Hematopoietic multipotent progenitor cell treated with erythropoietin and hydrocortisone succinate and interleukin-3 and kit ligand, for 4 days (in vitro differentiated cells): ENCODE data around the gene ZNF592.

Source experiments
- DNase-seq: peaks from one replicate; pipeline ENCODE4 v3.0.0-alpha.2; 2015

Gene ZNF592

DNA sequence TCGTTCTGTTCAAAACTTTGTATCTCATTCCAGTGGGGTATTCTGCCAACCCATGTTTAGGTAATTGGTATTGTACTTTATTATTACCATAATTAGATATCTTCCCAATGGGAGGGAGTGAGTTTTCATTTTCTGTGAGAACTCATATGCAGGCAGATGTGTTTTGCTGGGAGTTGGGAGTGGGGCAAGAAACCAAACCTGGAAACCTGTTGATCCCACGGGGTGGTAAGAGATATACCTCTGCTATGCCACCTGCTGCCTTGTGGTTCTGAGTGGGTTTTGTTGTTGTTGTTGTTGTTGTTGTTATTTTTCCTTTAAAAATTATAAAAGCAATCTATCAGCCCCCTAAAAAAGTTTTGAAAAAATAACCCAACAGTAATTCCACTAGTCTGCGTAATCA, 32.1 kb downstream of the ZNF592 start:
- DNase-seq = no peak

DNA sequence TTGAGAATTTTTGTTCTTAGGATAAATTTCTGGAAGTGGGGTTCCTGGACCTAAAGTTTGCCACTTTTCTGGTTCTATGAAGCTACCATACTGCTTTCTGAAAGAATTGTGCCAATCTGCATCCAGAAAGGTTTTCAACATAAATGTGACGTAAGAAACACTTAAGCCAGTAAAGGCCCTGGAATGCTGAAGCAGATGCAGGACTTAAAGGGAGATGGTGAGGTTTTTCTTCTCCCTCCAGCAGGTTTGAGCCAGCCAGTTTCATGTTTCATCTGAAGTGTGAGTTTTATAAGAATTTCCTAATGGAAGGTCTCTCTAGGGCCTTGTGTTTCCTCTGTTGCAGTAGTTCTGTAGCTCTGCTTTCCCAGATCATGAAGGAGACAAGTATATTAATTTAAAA, 33.1 kb downstream of the ZNF592 start:
- no peak for DNase-seq

DNA sequence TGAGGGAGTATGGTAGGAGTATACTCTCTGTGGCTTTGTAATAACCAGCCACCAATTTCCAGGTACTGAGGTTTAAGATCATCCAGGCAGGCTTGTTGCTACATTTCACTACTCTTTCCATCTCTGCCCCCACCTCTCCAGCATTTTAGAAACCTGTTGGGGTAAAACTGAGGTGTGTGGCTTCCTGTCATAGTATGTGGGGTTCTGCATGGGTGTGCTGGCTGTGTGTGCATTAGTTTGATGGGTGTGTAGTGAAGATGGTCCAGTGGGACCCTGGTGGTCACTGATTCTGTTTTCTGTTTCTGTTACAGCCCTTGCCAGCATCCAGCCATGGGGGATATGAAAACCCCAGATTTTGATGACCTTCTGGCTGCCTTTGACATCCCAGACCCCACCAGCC, 34.0 kb downstream of the ZNF592 start:
- DNase-seq = no peak

DNA sequence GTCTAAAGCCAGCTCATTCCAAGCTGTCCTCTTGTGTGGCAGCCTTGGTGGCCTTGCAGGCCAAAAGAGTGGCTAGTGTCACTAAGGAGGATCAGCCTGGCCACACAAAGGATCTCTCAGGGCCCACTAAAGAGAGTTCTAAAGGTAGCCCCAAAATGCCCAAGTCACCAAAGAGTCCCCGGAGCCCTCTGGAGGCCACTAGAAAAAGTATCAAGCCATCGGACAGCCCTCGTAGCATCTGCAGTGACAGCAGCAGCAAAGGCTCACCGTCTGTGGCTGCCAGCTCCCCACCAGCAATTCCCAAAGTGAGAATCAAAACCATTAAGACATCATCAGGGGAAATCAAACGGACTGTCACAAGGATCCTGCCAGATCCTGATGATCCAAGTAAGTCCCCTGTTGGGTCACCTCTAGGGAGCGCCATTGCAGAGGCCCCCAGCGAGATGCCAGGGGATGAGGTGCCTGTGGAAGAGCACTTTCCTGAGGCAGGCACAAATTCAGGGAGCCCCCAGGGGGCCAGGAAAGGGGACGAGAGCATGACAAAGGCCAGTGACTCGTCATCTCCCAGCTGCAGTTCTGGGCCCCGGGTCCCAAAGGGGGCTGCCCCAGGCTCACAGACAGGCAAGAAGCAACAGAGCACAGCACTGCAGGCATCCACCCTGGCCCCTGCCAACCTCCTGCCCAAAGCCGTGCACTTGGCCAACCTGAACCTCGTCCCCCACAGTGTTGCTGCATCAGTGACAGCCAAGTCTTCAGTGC, 35.3 kb downstream of the ZNF592 start:
- DNase-seq = no peak

- DNase-seq = peak; percentile 36
Measured at GRCh38 chr15:84784262-84784661, 35.9 kb downstream of the ZNF592 start.

DNA sequence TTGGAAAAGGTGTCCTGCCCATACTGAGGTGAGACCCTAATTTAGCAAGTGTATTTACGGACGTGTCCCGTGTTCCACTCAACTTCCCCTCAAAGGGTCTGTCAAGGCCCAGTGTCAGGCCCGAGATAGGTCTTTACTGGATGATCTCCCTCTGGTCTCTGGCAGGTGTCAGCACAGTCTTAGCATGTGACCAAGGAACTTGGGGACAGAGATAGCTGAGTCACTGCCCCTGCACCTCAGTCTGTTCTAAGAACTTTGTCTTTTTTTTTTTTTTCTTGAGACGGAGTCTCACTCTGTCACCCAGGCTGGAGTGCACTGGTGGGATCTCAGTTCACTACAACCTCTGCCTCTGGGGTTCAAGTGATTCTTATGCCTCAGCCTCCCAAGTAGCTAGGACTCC, 36.7 kb downstream of the ZNF592 start:
- DNase-seq = no peak

DNA sequence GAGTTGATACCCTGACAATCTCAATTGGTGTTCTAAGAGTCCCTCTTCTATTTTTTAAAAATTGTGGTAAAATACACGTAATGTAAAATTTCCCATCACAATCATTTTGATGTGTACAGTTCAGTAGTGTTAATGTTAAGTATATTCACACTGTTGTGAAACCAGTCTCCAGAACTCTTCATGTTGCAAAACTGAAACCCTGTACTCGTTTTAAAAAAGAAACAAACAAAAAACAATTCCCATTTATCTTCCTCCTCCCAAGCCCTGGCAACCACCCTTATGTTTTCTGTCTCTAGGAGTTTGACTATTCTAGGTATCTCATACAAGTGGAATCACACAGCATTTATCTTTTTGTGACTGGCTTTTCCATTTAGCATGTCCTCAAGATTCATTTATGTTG, 40.1 kb downstream of the ZNF592 start:
- no peak for DNase-seq

GRCh38 chr15:84789762-84790161, 41.4 kb downstream of the ZNF592 start:
- no peak for DNase-seq

DNA sequence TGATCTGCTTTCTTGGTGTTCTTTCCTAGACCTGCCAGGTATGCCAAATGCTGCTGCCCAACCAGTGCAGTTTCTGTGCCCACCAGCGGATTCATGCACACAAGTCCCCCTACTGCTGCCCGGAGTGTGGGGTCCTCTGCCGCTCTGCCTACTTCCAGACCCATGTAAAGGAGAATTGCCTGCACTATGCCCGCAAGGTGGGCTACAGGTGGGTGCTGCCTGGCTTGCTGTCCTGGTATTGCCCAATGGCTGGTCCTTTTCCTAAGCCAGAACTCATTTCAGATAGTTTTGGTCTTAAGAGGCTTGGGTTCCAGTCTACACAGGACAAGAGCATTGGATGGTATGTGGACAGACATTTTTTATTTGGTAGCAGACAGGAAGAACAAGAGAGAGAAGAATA, 42.3 kb downstream of the ZNF592 start:
- DNase-seq = no peak

DNA sequence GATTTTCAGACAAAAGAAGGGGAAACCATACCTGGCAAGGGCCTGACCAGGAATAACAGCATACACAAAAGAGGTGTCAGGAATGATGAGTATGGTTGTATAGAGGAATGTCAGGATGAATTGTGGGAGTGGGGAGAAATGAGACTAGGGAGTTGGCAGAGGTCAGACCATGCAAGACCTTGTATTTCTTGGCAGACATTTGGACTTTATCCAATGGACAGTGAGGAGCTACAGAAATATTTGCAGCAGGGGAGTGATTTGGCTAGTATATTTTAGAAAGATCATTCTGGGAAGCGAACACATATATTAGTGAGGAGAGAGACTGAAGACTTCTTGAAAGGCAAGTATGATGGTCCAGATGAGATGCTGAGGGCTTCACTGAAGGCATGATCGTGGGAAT, 43.4 kb downstream of the ZNF592 start:
- no peak for DNase-seq

DNA sequence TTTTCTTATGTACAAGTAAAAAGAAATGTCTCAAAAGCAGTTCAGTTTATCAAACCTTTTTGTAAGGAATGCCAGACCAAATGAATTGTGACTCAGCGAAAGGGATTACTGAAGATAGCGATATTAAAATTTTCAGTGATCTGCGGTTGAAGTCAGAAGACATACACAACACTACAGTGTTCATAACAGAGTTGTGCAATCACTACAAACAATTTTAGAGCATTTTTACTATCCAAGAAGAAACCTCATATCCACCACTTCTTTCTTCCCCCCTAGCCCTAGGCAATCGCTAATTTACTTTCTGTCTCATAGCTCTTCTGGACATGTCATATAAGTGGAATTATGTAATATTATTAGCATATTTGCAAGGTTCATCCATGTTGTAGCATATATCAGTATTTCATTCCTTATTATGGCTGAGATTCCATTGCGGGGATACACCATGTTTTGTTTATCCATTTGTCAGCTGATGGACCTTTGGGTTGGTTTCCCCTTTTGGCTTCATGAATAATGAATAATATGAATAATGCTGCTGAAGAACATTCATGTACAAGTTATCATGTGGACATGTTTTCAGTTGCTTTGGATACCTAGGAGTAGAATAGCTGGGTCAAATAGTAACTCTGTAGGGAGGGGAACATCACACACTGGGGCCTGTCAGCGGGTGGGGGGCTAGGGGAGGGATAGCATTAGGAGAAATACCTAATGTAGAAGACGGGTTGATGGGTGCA, 45.2 kb downstream of the ZNF592 start:
- no peak for DNase-seq

- DNase-seq = no peak
Measured at GRCh38 chr15:84794162-84794547, 45.8 kb downstream of the ZNF592 start.

- no peak for DNase-seq
Measured at GRCh38 chr15:84795186-84795585, 46.8 kb downstream of the ZNF592 start.

- no peak for DNase-seq
Measured at GRCh38 chr15:84797212-84797611, 48.8 kb downstream of the ZNF592 start.

DNA sequence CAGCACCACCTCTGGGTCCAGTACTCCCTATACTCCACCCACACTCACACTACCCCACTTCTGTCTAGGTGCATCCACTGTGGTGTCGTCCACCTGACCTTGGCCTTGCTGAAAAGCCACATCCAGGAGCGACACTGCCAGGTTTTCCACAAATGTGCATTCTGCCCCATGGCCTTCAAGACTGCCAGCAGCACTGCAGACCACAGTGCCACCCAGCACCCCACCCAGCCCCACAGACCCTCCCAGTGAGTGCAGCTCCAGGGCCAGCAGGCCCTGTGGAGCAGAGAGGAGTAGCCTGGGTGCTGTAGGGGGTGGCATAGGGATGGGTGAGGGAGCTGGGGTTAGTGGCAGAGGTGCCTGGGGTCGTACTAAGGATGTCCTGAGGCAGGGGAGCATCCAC, 49.4 kb downstream of the ZNF592 start:
- DNase-seq = no peak

DNA sequence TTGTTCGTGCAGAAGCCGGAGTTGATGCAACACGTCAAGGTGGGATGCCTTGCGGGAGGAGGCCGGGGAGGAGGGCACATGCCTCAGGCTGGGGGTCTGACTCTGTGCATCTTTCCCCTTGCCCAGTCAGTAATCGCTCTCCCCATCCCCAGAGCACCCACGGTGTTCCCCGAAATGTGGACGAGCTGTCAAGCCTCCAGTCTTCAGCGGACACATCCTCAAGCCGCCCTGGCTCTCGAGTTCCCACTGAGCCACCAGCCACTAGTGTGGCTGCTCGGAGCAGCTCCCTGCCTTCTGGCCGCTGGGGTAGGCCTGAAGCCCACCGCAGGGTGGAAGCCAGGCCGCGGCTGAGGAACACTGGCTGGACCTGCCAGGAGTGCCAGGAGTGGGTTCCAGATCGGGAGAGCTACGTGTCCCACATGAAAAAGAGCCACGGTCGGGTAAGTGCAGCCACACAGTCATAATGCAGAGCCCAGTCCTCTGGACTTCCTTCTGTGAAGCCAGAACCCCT, 50.1 kb downstream of the ZNF592 start:
- no peak for DNase-seq

GRCh38 chr15:84799511-84800187, 51.3 kb downstream of the ZNF592 start:
- DNase-seq = no peak

- no peak for DNase-seq
Measured at GRCh38 chr15:84800365-84800806, 52.0 kb downstream of the ZNF592 start.

GRCh38 chr15:84804005-84804900, 55.9 kb downstream of the ZNF592 start:
- DNase-seq = no peak

- DNase-seq = no peak
Measured at GRCh38 chr15:84805221-84805620, 56.8 kb downstream of the ZNF592 start.

GRCh38 chr15:84807228-84807627, 58.8 kb downstream of the ZNF592 start:
- peak; percentile 53 for DNase-seq

DNA sequence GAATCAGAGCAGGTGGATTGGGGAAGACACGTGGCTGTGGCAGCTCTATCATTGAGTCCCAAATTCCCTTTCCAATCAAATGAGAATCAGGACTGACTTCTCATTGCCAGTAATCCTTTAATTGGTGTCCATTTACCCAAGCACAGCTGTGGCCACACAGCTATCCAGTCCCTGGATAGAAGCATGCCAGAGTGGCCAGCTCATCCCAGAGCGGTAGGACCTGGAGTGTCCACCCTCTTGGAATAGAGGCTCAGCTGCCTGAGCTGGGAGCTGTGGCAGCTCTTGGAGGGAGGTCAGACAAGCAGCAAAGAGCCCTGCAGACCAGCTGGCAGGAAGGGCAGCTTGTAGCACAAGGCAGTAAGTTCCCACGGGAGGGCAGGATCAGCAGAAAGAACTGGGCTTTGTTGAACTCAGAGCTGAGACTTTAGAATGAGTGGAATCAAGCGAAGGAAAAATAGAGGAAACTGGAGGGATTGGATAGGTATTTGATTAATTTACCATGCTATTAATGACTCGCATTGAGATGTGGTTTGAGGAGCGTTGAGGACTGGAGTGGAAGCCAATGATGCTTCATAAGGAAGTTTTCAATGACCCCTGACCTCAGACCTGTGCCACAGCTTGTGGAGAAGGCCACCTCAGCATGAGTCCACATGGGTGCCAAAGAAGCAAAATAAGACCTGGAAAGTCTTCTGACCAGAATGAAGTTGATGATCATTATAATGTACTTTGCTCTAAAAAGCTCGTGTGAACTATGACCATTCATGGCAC, 61.9 kb downstream of the ZNF592 start:
- DNase-seq = no peak
